Hepatocyte (in vitro differentiated cells): ENCODE results near the gene RAB3A. TPM values are rescaled to one million over a fixed set of nuclear protein-coding genes. Genes with fewer than 3 reads are reported as not detected.

Experiments
- DNase-seq: peaks from one replicate; pipeline ENCODE4 v3.0.0-alpha.2; 2016; ENCODE audit warnings: low spot score
- H2AFZ ChIP-seq: fragments of 200-600 bp; sonication (generic); 2 replicates; pipeline ENCODE4 v1.6.0; 2016; ENCODE audit warnings: antibody characterized with exemption, mild to moderate bottlenecking
- H3K27ac ChIP-seq: fragments of 200-600 bp; sonication (generic); 2 replicates; pipeline ENCODE4 v1.5.1; 2016; ENCODE audit warnings: mild to moderate bottlenecking
- H3K27me3 ChIP-seq: fragments of 200-600 bp; sonication (generic); 2 replicates; pipeline ENCODE4 v1.6.1; 2016
- H3K36me3 ChIP-seq: fragments of 200-600 bp; sonication (generic); replicated peaks from 2 replicates; pipeline ENCODE4 v1.5.1; 2016; ENCODE audit warnings: low read depth; ENCODE audit not compliant: insufficient read depth
- H3K4me1 ChIP-seq: fragments of 200-600 bp; sonication (generic); 2 replicates; pipeline ENCODE4 v1.5.1; 2016; ENCODE audit warnings: mild to moderate bottlenecking, moderate library complexity; ENCODE audit not compliant: insufficient read depth
- H3K4me2 ChIP-seq: fragments of 200-600 bp; sonication (generic); 2 replicates; pipeline ENCODE4 v1.6.0; 2016
- H3K4me3 ChIP-seq: fragments of 200-600 bp; sonication (generic); 2 replicates; pipeline ENCODE4 v1.5.1; 2016; ENCODE audit warnings: mild to moderate bottlenecking
- H3K79me2 ChIP-seq: fragments of 200-600 bp; sonication (generic); 2 replicates; pipeline ENCODE4 v1.6.0; 2017; ENCODE audit warnings: mild to moderate bottlenecking
- H3K9me2 ChIP-seq: fragments of 200-600 bp; sonication (generic); replicated peaks from 2 replicates; pipeline ENCODE4 v1.6.0; 2017; ENCODE audit warnings: mild to moderate bottlenecking; ENCODE audit not compliant: insufficient read depth
- H3K9me3 ChIP-seq: fragments of 200-600 bp; sonication (generic); 2 replicates; pipeline ENCODE4 v1.5.1; 2016; ENCODE audit warnings: low read depth, mild to moderate bottlenecking
- H4K20me1 ChIP-seq: fragments of 200-600 bp; sonication (generic); 2 replicates; pipeline ENCODE4 v1.6.0; 2016; ENCODE audit warnings: mild to moderate bottlenecking; ENCODE audit not compliant: insufficient read depth, poor library complexity, severe bottlenecking
- CTCF ChIP-seq: fragments of 200-600 bp; sonication (generic); IDR thresholded peaks from 2 replicates; pipeline ENCODE4 v1.5.1; 2016; ENCODE audit warnings: antibody characterized with exemption, mild to moderate bottlenecking; ENCODE audit not compliant: poor library complexity
- EZH2 ChIP-seq: fragments of 200-600 bp; sonication (generic); IDR thresholded peaks from 2 replicates; pipeline ENCODE4 v1.6.1; 2016; ENCODE audit warnings: antibody characterized with exemption, mild to moderate bottlenecking, borderline replicate concordance
- EZH2phosphoT487 ChIP-seq: fragments of 200-600 bp; sonication (generic); IDR thresholded peaks from one replicate; pipeline ENCODE4 v1.6.1; 2018; ENCODE audit warnings: antibody characterized with exemption, mild to moderate bottlenecking, low read depth, moderate library complexity; ENCODE audit not compliant: unreplicated experiment, severe bottlenecking
- WGBS: methylation state at CpG from one replicate; pipeline ENCODE4 v1.1.6; 2016; ENCODE audit warnings: low lambda C conversion rate; ENCODE audit errors: missing lambda C conversion rate; 5-methylcytosine and 5-hydroxymethylcytosine counted together
- polyA plus RNA-seq: library from polyadenylated mRNA; unstranded; fragments of >200 nt; fragmentation: Nextera tagmentation; extraction: Ambion mirVana; gene quantifications from 2 replicates; pipeline ENCODE4 v1.2.1, GENCODE V29; 2016
- total RNA-seq: library from RNA; depleted of rRNA; stranded (reverse); fragments of >200 nt; gene quantifications from 2 replicates; pipeline ENCODE4 v1.2.3, GENCODE V29; 2014

Gene RAB3A
- total and polyA plus RNA-seq, 2 experiments from 2014 or later: 2.2 to 2.6 TPM

DNA sequence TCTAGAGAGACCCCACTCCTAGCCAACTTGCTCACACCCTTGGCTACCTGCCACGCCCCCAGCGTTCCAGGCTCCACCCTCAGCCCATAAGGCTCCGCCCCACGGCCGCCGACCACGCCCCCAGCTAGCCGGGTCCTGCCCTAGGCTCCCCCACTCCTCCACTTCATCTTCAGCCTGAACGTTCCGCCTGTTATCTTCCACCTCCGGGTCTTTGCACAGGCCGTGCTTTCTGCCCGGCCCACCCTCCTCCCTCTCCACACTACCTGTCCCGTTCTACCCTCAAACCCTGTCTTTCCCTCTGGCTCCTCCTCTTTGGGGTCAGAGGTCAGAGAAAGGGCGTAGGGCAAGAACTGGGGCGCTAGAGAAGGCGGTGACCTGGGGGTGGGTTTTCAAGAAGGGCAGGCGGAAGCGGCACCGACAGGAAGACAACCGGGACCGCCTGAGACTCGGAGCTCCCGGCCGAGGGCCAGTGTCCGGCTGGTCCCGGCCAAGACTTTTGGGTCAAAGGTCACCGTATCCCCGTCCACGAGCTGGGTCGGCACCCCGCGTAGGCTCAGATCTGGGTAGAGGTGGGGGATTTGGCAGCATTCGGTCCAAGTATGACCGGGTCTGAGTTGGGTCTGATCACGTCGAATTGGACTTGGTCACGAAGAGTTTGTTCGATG lies 20.1 kb upstream of the RAB3A start:
- Histone ChIP-seq H3K4me3 (no peak overlapping the region), H3K4me1 (peaks cover 5% of the 10 kb centered on the region), H3K4me2 (peak overlapping the region; percentile 76), H3K36me3 (no peaks in the 10 kb centered on the region), H3K79me2 (no peaks in the 10 kb centered on the region), H4K20me1 (no peaks in the 10 kb centered on the region), H3K9me3 (no peaks in the 10 kb centered on the region), H2AFZ (peak overlapping the region; percentile 38), H3K27me3 (peaks cover 11% of the 10 kb centered on the region), H3K27ac (no peak overlapping the region), H3K9me2 (no peaks in the 10 kb centered on the region)
- WGBS: 7% methylated on average over 36 of the region's 39 CpGs
- no peak for TF ChIP-seq EZH2
- no peak for TF ChIP-seq CTCF
- no peak for TF ChIP-seq EZH2phosphoT487
- peak; percentile 64 for DNase-seq

DNA sequence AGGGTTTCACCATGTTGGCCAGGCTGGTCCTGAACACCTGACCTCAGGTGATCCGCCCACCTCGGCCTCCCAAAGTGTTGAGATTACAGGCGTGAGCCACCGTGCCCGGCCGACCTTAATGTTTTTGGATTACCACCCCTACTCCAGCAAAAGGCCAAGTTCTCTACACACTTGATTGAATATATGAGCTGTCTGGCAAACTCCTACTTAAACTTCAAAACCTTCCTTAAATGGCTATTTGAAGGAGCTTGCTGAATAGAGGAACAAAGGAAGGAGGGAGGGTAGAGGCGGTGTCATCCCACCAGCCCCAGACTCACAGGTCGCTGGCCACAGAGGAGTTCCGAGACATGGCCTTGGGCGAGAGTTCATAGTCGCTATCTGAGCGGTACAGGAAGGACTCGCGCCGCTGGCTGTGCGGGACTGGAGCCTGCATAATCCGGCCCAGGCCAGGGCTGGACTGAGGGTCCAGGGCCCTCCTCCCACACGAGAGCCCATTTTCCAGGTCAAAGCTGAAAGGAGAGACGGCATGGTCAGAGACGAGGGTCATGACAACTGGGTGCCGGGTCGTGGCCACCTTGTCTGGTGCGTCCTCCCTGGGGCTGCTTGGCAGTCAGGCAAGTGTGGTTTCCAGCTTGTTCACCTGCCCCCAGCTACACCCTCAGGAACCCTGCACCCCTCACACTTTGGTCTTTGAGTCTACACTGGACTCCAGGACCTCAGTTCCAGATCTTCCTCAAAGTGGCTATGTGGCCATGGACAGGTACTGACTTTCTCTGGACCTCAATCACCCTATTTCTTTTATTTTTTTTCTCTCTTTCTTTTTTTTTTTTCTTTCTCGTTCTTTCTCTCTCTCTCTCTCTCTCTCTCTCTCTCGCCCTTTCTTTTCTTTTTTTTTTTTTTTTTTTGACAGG lies 18.2 kb upstream of the RAB3A start:
- TF ChIP-seq EZH2 (no peak), EZH2phosphoT487 (no peak), CTCF (no peak)
- Histone ChIP-seq H3K9me2 (no peaks in the 10 kb centered on the region), H3K27me3 (peaks cover 11% of the 10 kb centered on the region), H3K9me3 (no peaks in the 10 kb centered on the region), H3K4me3 (no peak overlapping the region), H3K4me2 (no peak overlapping the region), H3K79me2 (no peaks in the 10 kb centered on the region), H3K36me3 (no peaks in the 10 kb centered on the region), H2AFZ (no peak overlapping the region), H3K27ac (no peak overlapping the region), H3K4me1 (peaks cover 5% of the 10 kb centered on the region), H4K20me1 (no peaks in the 10 kb centered on the region)
- no peak for DNase-seq
- 87% methylated on average over 23 of the region's 25 CpGs for WGBS

DNA sequence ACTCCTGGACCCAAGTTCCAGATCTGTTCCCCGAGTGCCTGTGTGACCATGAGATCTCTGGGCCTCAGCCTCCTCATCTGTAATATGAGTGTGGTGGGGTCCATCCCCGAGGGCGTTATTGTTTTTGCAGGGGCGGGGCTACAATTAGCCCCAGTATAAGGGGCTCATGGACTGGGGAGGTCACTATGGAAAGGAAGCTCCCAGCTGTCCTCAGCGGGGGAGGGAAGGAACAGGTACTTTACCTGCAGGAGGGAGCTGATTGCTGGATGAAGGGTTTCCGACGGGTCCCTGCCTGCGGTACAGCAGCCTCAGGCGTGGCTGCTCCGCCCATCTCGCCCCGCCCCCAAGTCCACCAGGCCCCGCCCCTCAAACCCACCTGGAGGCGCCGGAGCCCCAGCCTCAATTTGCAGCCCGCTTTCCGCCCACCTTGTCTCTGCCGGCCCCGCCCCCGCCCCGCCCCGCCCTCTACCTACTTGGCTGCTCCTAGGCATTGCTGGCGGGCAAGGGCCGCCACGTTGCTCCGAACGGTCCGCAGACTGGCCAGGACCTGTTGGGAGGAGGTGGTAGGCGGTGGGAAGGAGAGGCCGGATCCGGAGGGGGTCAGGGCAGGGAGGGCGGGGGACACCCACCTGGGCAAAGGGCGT lies 16.9 kb upstream of the RAB3A start:
- Histone ChIP-seq H3K27me3 (peaks cover 10% of the 10 kb centered on the region), H4K20me1 (no peaks in the 10 kb centered on the region), H3K9me2 (no peaks in the 10 kb centered on the region), H3K4me3 (no peak overlapping the region), H3K36me3 (no peaks in the 10 kb centered on the region), H2AFZ (no peak overlapping the region), H3K27ac (no peak overlapping the region), H3K9me3 (no peaks in the 10 kb centered on the region), H3K79me2 (no peaks in the 10 kb centered on the region), H3K4me2 (peak overlapping the region; percentile 47), H3K4me1 (peaks cover 5% of the 10 kb centered on the region)
- peak; percentile 30 for DNase-seq
- TF ChIP-seq EZH2phosphoT487 (no peak), EZH2 (no peak), CTCF (no peak)
- WGBS: 9% methylated on average over 25 of the region's 33 CpGs
